ENCODE data around the gene TOM1.

- TF ChIP-seq CTCF (IDR thresholded peaks at IDR 0.05; ENCODE audit: poor library complexity) (no peak), EZH2 (IDR thresholded peaks at IDR 0.05; ENCODE audit: borderline replicate concordance) (no peak)
These were observed 61.4 kb downstream of the TOM1 start for GRCh38 chr22:35361001-35361558.
